Umbilical cord (tissue), 2 donors: ENCODE measurements around the gene CUEDC2. TPM values are rescaled to one million over a fixed set of nuclear protein-coding genes. Genes with fewer than 3 reads are reported as not detected.

Source experiments
- DNase-seq: peaks from one replicate; pipeline ENCODE4 v3.0.0-alpha.2; 2015; ENCODE audit warnings: low spot score
- total RNA-seq: library from RNA; depleted of rRNA; stranded (reverse); fragments of >200 nt; gene quantifications from one replicate; pipeline ENCODE4 v1.2.3, GENCODE V29; 2014; ENCODE audit warnings: low replicate concordance; ENCODE audit not compliant: insufficient read depth

The CUEDC2 gene
- total RNA-seq, 1 donor from 2014 or later, result 22.9 TPM

- peak; percentile 73 for DNase-seq
These were observed 21.8 kb downstream of the CUEDC2 start for GRCh38 chr10:102410429-102411073.

GRCh38 chr10:102409604-102410428 lies 22.6 kb downstream of the CUEDC2 start:
- DNase-seq, result peak; percentile 49

GRCh38 chr10:102408728-102409603 lies 23.4 kb downstream of the CUEDC2 start:
- DNase-seq, result peak; percentile 89

GRCh38 chr10:102408131-102408727 lies 24.1 kb downstream of the CUEDC2 start:
- no peak for DNase-seq

GRCh38 chr10:102407425-102408130 lies 24.8 kb downstream of the CUEDC2 start:
- DNase-seq, result no peak

GRCh38 chr10:102406815-102407214 lies 25.6 kb downstream of the CUEDC2 start:
- DNase-seq, result no peak

GRCh38 chr10:102405632-102406031 lies 26.7 kb downstream of the CUEDC2 start:
- DNase-seq, result no peak

- no peak for DNase-seq
These were observed 27.2 kb downstream of the CUEDC2 start for GRCh38 chr10:102405108-102405571.

GRCh38 chr10:102404361-102405107 lies 27.8 kb downstream of the CUEDC2 start:
- DNase-seq, result no peak

GRCh38 chr10:102403115-102403514 lies 29.3 kb downstream of the CUEDC2 start:
- no peak for DNase-seq

- no peak for DNase-seq
These were observed 29.9 kb downstream of the CUEDC2 start for GRCh38 chr10:102402512-102402896.

- DNase-seq, result peak; percentile 61
These were observed 30.5 kb downstream of the CUEDC2 start for GRCh38 chr10:102401735-102402511.

GRCh38 chr10:102401342-102401654 lies 31.1 kb downstream of the CUEDC2 start:
- DNase-seq, result no peak

GRCh38 chr10:102400598-102401341 lies 31.6 kb downstream of the CUEDC2 start:
- DNase-seq, result no peak

GRCh38 chr10:102400076-102400475 lies 32.3 kb downstream of the CUEDC2 start:
- no peak for DNase-seq

- peak; percentile 91 for DNase-seq
These were observed 33.0 kb downstream of the CUEDC2 start for GRCh38 chr10:102399217-102400021.

- DNase-seq, result no peak
These were observed 34.0 kb downstream of the CUEDC2 start for GRCh38 chr10:102398172-102399020.
